Hematopoietic multipotent progenitor cell treated with erythropoietin and hydrocortisone succinate and interleukin-3 and kit ligand, for 17 days (in vitro differentiated cells): ENCODE data around the gene ACTMAP.
A peak's percentile ranks its signal among the peaks of the same experiment; 100 is the strongest.

ENCODE experiments used
- DNase-seq: peaks from one replicate; pipeline ENCODE4 v3.0.0-alpha.2; 2015; ENCODE audit warnings: low spot score

The ACTMAP gene

DNA sequence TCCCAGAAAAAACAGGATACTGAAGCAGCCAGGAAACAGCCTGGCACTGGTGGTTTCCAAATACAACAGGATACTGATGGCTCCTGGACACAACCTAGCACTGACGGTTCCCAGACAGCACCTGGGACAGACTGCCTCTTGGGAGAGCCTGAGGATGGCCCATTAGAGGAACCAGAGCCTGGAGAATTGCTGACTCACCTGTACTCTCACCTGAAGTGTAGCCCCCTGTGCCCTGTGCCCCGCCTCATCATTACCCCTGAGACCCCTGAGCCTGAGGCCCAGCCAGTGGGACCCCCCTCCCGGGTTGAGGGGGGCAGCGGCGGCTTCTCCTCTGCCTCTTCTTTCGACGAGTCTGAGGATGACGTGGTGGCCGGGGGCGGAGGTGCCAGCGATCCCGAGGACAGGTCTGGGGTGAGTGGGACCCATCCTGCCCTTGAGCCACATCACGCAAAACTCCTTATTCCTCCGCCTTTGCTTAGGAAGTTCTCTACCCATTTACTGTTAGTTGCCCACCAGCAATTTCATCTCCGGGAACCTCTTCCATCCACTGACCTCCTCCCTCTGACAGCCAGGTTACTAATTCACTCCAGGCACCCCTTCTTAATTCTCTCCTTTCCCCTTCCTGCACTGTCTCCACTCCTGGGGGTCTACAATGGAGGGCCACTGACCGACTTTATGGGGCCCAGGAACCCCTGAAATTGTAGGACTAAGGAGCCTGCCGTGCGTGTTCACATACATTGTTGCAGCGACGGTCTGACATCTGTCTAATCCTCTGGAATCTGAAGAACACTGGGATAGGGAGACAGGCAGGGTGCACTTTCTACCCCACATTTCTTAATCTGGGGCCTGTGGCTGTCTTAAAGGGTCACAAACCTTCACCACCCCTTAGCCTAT, 32.1 kb downstream of the ACTMAP start:
- DNase-seq = peak; percentile 58

DNA sequence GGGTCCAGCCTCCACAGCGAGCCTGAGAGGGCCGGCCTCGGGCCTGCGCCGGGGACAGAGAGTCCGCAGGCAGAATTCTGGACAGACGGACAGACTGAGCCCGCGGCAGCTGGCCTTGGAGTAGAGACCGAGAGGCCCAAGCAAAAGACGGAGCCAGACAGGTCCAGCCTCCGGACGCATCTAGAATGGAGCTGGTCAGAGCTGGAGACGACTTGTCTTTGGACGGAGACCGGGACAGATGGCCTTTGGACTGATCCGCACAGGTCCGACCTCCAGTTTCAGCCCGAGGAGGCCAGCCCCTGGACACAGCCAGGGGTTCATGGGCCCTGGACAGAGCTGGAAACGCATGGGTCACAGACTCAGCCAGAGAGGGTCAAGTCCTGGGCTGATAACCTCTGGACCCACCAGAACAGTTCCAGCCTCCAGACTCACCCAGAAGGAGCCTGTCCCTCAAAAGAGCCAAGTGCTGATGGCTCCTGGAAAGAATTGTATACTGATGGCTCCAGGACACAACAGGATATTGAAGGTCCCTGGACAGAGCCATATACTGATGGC, 32.9 kb downstream of the ACTMAP start:
- DNase-seq = no peak

DNA sequence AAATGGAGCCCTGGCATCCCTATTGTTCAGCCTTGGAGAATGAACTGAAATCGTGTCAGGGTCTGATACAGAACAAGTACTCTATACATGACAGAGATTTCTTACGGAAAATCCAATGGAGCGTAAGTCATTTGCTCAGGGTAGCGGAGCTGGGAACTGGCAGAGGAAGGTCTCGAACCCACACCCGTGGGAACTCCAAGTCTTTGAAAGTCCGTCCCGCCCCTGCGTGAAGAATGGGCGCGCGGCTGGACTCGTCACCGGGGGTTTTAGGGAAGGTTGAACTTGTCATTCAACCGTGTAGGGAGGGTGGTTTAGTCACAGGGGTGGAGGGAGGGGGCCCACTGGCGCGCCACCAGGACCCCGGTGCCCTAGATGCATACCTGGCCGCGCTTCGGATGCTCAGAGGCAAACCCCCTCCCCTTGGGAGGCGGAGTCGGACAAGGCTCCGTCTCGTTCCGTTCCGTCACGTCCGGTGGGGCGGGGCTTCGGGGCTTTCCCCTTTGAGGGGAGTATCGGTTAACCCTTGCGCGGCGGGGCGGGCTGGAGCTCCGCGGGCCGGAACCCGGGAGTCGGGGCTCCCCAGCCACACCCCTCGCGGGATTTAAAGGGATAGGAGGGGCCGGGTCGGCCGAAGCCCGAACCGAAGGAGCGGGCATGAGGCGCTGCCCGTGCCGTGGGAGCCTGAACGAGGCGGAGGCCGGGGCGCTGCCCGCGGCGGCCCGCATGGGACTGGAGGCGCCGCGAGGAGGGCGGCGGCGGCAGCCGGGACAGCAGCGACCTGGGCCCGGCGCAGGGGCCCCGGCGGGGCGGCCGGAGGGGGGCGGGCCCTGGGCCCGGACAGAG, 33.6 kb downstream of the ACTMAP start, which contains the start of the genes COQ8B and ITPKC:
COQ8B (minus strand) TSS at position 405 of the 843 bp plus-strand sequence. CDS start 2,254 bp downstream, outside the sequence.
ITPKC (plus strand) TSS at position 631 of the 843 bp plus-strand sequence; CDS start at position 655, 24 bp downstream.
- peak; percentile 98 for DNase-seq

DNA sequence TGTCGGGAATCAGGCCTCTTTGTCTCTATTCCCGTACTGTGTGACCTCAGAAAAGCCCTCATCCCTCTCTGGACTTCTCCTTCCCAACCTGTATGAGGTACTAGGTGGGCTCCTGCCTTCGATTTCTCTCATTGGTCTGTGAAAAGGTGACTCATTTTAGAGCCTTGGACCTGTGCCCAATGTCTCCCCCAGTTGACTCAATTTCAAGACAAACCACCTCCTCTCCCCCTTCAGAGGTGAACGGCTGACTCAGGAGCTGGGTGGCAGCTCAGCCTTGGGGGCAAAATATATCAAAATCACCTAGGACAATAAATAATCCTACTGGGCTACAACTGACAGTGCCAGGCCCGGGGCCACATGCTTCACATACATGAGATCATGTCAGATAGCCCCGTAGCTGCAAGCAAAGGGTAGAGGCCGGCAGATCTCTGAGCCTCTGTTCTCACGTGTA, 34.2 kb downstream of the ACTMAP start:
- peak; percentile 77 for DNase-seq

DNA sequence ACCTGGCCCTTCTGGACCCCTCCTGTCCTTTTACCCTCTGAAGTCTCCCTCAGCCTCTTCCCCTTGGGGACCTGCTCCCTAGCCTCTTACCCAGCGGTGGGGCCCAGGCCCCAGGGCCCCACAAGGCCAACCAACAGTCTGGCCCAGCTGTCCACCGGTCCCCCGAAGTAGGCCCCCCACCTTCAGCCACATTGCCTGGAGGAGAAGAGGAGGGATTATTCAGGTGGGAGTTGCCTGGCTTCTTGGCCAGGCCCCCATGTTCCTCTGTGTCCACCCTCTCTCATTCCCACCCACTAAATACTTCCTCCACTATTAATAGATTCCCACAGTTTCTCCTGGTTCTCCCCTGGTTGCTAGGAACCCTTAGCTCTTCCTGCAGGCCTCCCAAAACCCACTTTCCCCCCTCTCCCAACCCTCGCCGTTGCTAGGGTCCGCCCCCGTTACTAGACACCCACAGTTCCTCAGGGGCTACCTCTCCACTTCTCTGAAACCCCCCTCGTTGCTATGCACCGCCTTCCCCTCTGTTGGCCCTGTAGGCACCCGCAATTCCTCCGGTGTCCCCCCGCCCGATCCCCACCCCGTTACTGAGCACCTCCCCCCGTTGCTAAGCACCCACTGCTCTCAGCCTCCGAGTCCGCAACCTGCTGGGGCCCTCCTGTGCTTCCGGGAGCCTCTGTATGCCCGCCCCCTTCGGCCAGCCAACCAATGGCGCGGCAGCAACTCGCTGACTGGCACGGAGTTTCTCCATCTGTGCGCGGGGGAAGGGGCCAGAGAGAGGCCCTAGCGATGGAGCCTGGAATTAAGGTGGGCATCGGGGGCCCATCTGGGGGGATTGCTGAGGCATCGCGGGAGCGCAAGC, 35.6 kb downstream of the ACTMAP start:
- peak; percentile 91 for DNase-seq

DNA sequence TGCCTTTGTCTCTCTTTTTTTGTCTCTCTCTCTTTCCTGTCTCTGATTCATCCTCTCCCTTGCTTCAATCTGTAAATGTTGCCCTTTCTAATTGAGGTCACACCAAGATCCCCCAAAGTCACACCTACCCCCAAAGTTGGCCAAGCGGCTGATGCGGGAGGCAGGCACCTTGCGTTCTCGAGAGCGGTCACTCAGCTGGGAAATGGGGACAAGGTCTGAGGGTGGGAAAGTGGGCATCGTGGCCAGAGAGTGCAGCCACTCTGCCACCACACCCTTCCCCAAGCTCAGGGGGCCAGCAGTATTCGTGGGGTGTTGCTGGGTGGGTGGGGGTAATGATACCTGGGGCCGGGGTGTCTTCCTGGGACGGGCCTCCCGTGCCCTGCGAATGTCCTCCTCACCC, 36.3 kb downstream of the ACTMAP start:
- no peak for DNase-seq

DNA sequence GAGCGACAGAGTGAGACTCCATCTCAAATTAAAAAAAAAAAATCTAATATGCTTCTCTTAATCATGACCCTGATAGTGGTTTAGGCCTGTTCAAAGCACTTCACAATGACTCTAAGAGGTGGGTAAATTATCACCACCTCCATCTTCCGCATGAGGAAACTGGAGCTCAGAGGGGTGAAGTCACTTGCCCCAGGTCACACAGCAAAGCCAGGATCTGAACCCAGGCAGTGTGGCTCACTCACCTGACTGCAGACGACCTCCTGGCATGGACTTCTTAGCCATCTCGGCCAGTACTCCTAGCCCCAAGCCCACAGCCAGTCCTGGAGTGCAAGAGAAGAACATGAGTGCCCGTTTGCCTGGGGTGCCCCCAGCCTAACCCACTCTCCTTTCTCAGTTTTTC, 40.5 kb downstream of the ACTMAP start:
- no peak for DNase-seq

DNA sequence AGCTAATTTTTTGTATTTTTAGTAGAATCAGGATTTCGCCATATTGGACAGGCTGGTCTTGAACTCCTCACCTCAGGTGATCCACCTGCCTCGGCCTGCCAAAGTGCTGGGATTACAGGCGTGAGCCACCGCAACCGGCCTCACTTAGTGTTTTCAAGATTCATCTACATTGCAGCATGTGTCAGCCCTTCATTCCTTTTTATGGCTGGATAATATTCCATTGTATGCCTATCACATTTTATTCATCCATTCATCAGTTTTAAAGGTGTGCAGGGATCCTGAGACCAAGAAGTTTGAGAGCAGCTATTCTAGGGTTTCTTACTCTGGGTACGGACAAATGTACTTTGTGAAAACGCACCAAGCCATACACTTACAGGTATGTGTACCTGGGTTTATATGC, 42.7 kb downstream of the ACTMAP start:
- no peak for DNase-seq

DNA sequence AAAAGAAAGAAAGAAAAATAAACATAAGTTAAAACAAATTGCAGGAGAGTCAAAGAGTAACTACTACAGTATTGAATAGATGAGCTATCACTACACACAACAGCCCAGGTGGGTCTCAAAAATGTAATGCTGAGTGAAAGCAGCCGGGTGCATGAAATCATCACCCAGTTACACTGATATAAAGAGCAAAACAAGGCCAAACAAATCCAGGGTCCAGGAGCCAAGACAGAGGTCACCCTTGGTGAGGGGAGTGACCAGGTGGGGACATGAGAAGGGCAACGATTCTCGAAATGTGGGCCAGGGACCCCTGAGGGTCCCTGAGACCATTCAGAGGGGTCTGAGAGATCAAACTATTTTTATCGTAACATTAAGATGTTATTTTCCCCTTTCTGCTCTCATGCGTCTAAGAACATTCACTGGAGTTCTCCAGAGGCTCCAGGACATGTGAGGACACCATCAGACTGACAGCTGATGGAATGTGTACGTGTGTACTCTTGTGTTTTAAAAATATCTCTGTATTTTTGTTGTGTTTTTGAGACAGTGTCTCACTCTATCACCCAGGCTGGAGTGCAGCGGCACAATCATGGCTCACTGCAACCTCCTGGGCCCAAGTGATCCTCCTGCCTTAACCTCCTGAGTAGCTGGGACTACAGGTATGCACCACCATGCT, 44.2 kb downstream of the ACTMAP start:
- no peak for DNase-seq

DNA sequence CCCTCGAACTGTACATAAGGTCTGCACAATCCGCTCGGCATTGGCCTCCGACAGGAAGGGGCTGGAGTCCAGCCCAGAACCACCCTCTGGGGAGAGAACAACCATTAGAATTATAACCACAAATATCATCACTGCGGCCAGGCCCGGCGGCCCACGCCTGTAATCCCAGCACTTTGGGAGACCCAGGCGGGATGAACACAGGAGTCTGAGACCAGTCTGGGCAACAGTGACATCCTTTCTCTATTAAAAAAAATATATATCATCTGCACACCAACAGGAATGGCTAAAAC, 45.0 kb downstream of the ACTMAP start:
- DNase-seq = no peak

DNA sequence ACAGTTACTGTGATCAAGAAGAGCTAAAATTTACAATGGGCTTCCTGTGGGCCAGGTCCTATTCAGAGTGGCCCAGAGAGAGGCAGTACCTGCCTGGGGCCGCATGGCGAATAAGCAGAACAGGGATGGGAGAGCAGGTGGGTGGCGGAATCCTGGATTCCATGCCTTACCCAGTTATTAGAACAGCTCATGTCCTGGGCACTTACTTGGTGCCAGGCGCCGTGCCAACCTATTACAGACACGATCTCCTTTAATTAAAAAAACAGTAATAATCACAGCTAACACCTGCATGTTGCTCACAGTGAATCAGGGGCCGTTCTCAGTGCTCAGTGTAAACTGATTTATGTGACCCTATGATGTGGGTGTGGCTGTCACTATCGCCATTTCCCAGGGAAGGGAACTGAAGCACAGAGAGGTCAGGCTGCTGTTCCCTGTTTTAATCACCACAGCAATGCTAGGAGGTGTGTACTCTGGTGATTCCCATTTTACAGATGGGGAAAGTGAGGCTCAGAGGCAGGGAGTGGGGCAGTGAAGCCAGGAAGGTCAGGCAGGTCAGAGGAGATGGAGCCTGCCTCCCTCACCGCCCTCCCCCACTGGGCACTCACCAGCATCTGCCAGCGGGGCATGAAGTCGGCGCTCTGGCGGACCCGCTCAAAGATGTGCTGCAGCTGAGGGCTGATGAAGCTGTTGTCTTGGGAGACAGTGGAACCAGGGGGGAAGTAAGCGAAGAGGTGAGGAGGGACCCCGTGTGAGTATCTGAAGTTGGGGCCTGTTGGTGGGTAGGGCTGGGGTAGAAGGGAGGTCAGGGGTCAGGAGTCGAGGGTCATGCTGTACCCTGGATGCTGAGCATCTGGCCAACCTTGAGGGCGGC, 45.6 kb downstream of the ACTMAP start:
- no peak for DNase-seq

DNA sequence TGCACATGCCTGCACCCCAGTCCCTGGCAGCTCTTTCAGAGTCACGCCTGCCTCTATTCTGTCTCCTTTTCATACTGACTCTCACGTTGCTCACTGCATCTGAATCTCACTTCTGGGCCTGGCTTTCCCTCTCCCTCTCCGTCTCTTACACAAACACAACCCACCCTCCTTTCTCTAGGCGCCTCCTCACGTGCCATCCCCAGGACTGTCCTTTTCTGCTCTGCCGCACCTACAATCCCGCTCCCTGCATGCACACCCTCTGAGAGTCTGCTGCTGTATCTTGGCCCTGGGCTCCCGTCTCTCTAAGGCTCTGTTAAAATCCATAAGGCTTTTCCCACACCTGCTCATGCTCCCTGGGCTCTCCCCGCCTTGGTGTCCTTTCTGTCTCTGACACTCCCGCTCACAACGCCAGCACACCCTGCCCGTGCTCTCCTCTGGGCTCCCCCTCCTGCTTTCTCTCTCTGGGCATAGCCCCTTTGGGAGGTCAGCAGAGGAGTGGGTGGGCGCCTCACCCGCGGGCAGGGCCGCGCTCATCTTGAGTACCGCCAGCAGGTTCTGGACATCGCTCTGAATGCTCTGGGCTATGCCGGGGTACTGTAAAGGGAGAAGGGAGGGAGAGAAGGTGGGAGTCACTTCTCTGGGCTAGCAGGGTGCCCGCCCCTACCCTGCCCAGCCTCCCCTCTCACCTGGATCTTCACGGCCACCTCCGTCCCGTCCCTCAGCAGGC, 47.1 kb downstream of the ACTMAP start:
- no peak for DNase-seq

DNA sequence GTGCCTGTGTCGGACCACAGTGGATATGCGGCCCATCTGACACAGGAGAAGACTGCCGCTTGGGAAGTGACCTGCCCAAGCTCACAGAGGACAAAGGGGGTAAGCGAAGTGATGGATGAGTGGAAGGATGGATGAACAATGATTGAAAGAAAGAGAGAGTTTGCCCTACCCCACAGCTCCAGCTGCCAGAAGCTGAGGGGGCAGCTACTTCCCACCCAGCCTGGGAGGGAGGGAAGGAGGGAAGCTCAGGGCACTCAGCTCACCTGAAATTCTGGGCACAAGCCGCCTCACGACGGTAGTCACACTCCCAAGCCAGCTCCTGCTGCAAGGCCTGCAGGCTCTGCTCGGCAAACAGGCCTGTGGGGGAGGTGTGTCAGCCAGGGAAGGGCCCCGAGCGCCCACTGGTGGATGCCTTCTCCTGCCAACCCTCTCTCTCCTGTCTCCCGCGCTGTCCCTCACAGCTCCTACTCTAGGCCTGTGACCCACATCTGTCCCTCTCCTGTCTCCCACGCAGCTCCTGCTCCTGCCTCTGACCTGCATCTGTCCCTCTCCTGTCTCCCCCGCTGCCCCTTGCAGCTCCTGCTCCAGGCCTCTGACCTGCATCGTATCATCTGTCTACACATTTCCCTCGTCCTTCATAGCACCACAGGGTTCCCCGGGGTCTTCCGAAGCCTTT, 47.8 kb downstream of the ACTMAP start:
- DNase-seq = peak; percentile 61

DNA sequence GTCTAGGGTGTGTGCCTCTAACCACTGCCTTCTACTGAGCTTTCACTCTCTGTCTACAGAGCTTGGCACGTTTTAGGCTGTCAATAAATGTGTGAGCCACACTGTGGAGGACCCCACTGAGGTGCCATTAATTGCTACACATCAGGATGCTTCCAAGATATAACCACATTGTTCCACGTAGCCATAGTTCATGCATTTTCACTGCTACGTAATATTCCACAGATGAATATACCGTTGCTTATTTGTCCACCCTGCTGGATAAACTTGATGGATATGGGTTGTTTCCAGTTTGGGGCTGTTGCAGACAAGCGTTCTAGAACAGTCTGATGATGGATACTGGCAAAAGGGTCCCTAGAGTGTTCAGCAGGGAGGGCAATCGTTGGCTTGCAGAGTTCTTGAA, 48.5 kb downstream of the ACTMAP start:
- no peak for DNase-seq

DNA sequence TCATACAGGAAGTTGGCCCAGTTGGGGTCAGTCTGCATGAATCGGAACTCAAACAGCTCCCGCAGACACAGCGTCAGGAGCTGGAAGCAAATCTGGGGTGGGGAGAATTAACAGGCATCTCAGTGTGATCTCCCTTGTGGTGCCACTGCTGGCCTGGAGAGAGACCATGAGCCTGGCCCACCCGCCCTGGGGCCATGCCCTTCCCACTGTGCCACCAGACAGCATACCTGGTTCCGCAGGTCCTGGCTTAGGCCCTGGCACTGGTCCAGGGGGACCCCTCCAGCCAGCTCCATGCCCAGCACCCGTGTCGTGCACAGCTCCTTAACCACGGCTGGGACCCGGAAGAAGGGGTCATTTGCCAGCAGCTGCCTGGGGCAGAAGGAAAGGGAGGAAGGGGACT, 50.2 kb downstream of the ACTMAP start:
- no peak for DNase-seq

DNA sequence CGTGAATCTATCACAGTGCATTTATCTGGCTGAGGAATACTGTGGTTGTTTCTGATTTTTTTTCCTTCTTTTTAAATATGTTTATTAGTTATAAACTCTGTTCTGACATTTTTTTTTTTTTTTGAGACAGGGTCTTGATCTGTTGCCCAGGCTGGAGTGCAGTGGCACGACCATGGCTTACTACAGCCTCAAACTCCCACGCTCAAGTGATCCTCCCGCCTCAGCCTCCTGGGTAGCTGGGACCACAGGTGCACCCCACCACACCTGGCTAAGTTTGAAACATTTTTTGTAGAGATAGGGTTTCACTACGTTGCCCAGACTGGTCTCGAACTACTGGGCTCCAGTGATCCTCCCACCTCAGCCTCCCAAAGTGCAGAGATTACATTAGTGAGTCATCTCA, 53.3 kb downstream of the ACTMAP start:
- no peak for DNase-seq

DNA sequence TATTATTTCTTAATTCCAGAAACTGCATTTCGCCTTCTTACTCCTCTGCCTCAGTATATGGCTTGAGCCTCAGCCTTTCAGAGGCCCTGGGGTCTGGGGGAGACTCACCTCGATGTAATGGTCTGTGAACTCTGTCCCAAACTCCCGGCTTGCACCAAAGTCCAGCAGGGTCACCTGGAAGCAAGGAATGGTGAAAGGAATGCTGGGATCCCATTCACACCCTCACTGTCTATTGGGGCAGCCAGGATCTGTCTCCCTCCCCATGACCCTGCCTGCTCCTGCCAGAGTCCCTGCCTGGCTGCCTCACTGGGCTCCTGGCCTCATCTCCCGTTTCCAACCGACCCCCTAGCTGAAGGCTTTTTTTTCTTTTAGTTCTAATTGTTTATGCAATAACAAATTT, 54.4 kb downstream of the ACTMAP start:
- no peak for DNase-seq

DNA sequence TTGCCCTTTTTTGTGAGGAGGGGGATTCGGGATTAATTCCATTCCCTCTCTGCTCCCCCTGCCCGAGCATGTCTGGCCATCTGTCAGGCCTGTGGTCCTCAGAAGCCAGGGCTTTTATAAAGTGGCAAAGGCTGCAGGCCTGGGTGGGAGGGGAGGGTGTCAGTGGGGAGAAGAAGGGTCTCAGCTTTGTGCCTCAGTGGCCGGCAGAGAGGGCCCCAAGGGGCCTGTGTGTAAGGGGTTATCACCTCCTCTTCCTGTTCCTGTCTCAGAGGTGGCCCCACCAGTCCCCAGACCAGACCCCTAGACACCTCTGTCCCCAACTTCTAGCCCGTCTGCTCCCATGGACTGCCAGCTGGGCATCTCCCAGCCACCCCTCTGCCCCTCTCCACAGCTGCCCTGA, 56.4 kb downstream of the ACTMAP start:
- no peak for DNase-seq
